ENCODE results near the gene UMPS. TPM values are rescaled to one million over a fixed set of nuclear protein-coding genes. Genes with fewer than 3 reads are reported as not detected.

Gene UMPS
- 10 to 100 TPM; 20.6 to 30.1 (median 24.8) TPM for total RNA-seq

- WGBS: under 1% methylated on average over 44 of the region's 44 CpGs
- H3K4me3 ChIP-seq: peak within 1 kb of the TSS; percentile 74
- H3K9me3 ChIP-seq: no peaks in the 10 kb centered on the region
- peaks cover 20% of the 10 kb centered on the region for H3K27me3 ChIP-seq
- H3K4me1 ChIP-seq: peaks cover 30% of the 10 kb centered on the region
- H3K36me3 ChIP-seq: no peaks in the 10 kb centered on the region
- TF ChIP-seq POLR2A (IDR thresholded peaks at IDR 0.05): peak in 1 of 2 donors; percentile 60
- no peak for TF ChIP-seq CTCF (IDR thresholded peaks at IDR 0.05)
- peak in 1 of 3 donors; percentile 51 for TF ChIP-seq POLR2AphosphoS5 (IDR thresholded peaks at IDR 0.05)
- peak within 1 kb of the TSS; percentile 66 for H3K27ac ChIP-seq
- DNase-seq (ENCODE audit: low spot score in 2 of 2): peak; percentile 94
Observed at GRCh38 chr3:124730129-124730940, at the start of gene UMPS. TSS of gene UMPS (plus strand) at chr3:124730452. CDS start at chr3:124730472, 20 bp downstream.

DNA sequence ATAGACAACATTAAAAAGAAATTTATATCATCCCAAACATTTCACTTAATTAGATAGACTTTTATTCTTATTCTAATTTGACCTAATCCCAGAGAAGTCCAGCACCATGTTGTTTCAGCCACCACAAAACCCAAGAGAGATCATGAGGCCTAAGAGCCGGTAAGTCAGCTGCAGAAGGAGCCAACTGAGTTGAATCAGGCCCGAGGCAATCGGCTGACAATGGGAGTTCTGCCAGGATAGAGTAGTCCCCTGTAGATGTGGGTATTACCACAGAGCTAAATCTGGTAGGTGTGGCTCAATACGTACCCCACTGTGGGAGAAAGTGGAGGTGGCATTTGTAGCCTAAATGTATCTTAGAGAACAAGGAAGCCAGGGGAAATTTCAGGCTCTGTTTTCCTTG, 49.7 kb upstream of the UMPS start:
- H3K4me1 ChIP-seq: peaks cover 5% of the 10 kb centered on the region
- no peaks in the 10 kb centered on the region for H3K9me3 ChIP-seq
- 80% methylated on average over 4 of the region's 4 CpGs for WGBS
- DNase-seq (ENCODE audit: low spot score in 2 of 2): no peak
- H3K27me3 ChIP-seq: no peaks in the 10 kb centered on the region
- H3K36me3 ChIP-seq: peaks cover 6% of the 10 kb centered on the region
- H3K4me3 ChIP-seq: no peak overlapping the region
- no peak overlapping the region for H3K27ac ChIP-seq
- TF ChIP-seq CTCF (IDR thresholded peaks at IDR 0.05) (no peak), EP300 (IDR thresholded peaks at IDR 0.05) (no peak), POLR2A (IDR thresholded peaks at IDR 0.05) (no peak), POLR2AphosphoS5 (IDR thresholded peaks at IDR 0.05) (no peak)

GRCh38 chr3:124682263-124682662, 48.0 kb upstream of the UMPS start:
- WGBS: 93% methylated on average over 2 of the region's 2 CpGs
- no peak overlapping the region for H3K27ac ChIP-seq
- no peak overlapping the region for H3K4me3 ChIP-seq
- H3K36me3 ChIP-seq: no peaks in the 10 kb centered on the region
- TF ChIP-seq POLR2A (IDR thresholded peaks at IDR 0.05) (no peak), POLR2AphosphoS5 (IDR thresholded peaks at IDR 0.05) (no peak), EP300 (IDR thresholded peaks at IDR 0.05) (no peak), CTCF (IDR thresholded peaks at IDR 0.05) (no peak)
- no peaks in the 10 kb centered on the region for H3K27me3 ChIP-seq
- no peak for DNase-seq (ENCODE audit: low spot score in 2 of 2)
- H3K4me1 ChIP-seq: peaks cover 9% of the 10 kb centered on the region
- H3K9me3 ChIP-seq: no peaks in the 10 kb centered on the region

DNA sequence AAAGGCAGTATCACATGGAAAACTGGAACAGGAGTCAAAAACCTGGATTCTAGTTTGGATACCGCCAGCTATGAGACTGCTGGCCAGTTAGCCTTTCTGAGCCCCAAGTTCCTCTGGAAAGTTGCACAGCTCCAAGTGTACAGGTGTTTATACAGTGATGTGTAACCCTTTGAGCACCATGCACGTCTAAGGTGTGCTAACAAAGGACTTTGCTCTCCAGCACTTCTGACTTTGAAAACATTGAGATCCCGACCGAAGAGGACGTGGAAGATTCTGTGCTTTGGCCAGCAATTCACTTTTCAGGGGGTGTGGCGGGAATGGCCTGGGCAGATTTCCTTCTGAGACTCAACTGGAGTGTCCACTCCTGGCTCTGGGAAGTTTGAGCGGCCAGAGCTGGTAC, 45.8 kb upstream of the UMPS start:
- H3K4me1 ChIP-seq: peaks cover 9% of the 10 kb centered on the region
- H3K27me3 ChIP-seq: no peaks in the 10 kb centered on the region
- DNase-seq (ENCODE audit: low spot score in 2 of 2): no peak
- H3K36me3 ChIP-seq: no peaks in the 10 kb centered on the region
- no peak overlapping the region for H3K27ac ChIP-seq
- TF ChIP-seq POLR2AphosphoS5 (IDR thresholded peaks at IDR 0.05) (no peak), CTCF (IDR thresholded peaks at IDR 0.05) (no peak), EP300 (IDR thresholded peaks at IDR 0.05) (no peak), POLR2A (IDR thresholded peaks at IDR 0.05) (no peak)
- WGBS: 84% methylated on average over 7 of the region's 7 CpGs
- no peak overlapping the region for H3K4me3 ChIP-seq
- H3K9me3 ChIP-seq: no peaks in the 10 kb centered on the region

DNA sequence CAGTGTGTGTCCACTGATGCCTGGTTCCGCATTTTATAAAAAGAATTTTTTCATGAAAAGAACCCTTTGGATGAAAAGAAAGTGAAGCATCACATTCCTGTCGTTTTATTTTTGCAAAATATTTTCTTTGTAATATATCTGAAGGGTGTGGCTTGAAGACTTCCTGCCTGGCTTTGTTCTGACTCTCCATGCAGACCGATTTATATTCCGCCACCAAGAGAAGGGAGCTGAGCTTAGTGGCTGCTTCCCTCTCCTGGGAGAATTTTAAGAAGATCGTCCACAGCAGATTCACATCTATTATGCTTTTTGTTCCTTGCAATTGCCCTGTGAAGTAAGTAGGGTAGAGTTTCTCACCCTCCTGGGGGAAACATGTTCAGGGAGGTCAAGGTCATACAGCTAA, 45.2 kb upstream of the UMPS start:
- Histone ChIP-seq H3K9me3 (no peaks in the 10 kb centered on the region), H3K27ac (no peak overlapping the region), H3K27me3 (no peaks in the 10 kb centered on the region), H3K4me3 (no peak overlapping the region), H3K36me3 (no peaks in the 10 kb centered on the region), H3K4me1 (peaks cover 9% of the 10 kb centered on the region)
- no peak for TF ChIP-seq POLR2A (IDR thresholded peaks at IDR 0.05)
- TF ChIP-seq EP300 (IDR thresholded peaks at IDR 0.05): no peak
- TF ChIP-seq POLR2AphosphoS5 (IDR thresholded peaks at IDR 0.05): no peak
- no peak for TF ChIP-seq CTCF (IDR thresholded peaks at IDR 0.05)
- DNase-seq (ENCODE audit: low spot score in 2 of 2): no peak
- WGBS: 68% methylated on average over 5 of the region's 5 CpGs

All from suprapubic skin (tissue), 4 donors.